ENCODE data around the gene AFF2. TPM values are rescaled to one million over a fixed set of nuclear protein-coding genes. Genes with fewer than 3 reads are reported as not detected.

The AFF2 gene
- total RNA-seq, 1 experiment from 2014 or later = 1.4 TPM

Small RNA genes within 50 kb of the gene (small RNA-seq; reads per million reads assigned to genes)
- not detected for gene RN7SKP267

All from HT1080 (cell line).